ENCODE data around the gene SLC2A6. TPM values are rescaled to one million over a fixed set of nuclear protein-coding genes. Genes with fewer than 3 reads are reported as not detected.

The SLC2A6 gene
- polyA plus RNA-seq, 1 of the 3 experiments (the other 2 are of a cell fraction): 5.2 TPM

DNA sequence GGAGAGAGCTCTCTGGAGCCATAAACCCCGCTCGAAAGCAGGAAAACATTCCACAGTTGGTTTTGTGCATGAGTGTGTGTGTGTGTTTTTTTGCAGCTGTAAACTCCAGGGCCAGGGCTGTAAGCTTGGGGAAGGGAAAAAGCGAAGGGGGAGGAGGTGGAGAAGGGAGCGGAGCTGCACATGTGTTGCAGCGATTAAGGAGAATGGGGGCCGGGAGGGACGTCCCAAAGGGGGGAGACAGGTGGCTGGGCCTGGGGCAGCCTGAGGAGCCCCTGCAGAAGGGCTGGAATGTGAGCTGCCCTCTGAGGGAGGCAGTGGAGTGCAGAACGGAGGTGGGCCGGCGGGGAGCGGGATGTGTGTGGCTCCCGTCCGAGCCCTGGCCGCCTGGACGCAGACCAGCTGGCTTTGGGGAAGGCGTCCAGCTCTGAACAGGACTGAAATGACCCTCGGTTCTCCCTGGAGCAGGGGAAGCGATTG lies 48.6 kb upstream of the SLC2A6 start:
- DNase-seq: peak; percentile 71
- peaks cover 9 to 81% of the 10 kb centered on the region in 2 experiments; a peak in 3 of 4 replicates for H3K4me1 ChIP-seq (ENCODE audit: control insufficient read depth in 1 of 2, insufficient read depth in 2 of 2, low read depth in 1 of 2, low read length in 1 of 2)
- no peak overlapping the region for H3K4me3 ChIP-seq (ENCODE audit: low read depth in 2 of 2, low read length in 1 of 2)
- H3K27ac ChIP-seq (ENCODE audit: low read depth in 2 of 2, low read length in 1 of 2): peak overlapping the region in 1 of 2 experiments; percentile 100; a peak in 2 of 4 replicates
- CTCF ChIA-PET: interaction anchor here (0.7 to 1.7 kb wide), 5 partner anchors 41 to 189 kb away, joined by 3 to 5 read pairs (median 3); no protein-coding TSS in a partner anchor
- H3K9ac ChIP-seq: no peak overlapping the region
- no peak overlapping the region for H3K4me2 ChIP-seq
- H3F3A ChIP-seq (replicated peaks; ENCODE audit: insufficient read depth): no peaks in the 10 kb centered on the region
- no peaks in the 10 kb centered on the region for H3K27me3 ChIP-seq (ENCODE audit: insufficient read depth)
- no peak for TF ChIP-seq TAF1 (IDR thresholded peaks at IDR 0.05; ENCODE audit: borderline replicate concordance, low read depth, low read length)
- TF ChIP-seq, protein P1, sequence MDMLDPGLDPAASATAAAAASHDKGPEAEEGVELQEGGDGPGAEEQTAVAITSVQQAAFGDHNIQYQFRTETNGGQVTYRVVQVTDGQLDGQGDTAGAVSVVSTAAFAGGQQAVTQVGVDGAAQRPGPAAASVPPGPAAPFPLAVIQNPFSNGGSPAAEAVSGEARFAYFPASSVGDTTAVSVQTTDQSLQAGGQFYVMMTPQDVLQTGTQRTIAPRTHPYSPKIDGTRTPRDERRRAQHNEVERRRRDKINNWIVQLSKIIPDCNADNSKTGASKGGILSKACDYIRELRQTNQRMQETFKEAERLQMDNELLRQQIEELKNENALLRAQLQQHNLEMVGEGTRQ (IDR thresholded peaks at IDR 0.05; ENCODE audit: borderline replicate concordance, low read depth, low read length): no peak
- TF ChIP-seq, protein P2, sequence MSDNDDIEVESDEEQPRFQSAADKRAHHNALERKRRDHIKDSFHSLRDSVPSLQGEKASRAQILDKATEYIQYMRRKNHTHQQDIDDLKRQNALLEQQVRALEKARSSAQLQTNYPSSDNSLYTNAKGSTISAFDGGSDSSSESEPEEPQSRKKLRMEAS (IDR thresholded peaks at IDR 0.05; ENCODE audit: low read depth): no peak
- no peaks in the 10 kb centered on the region for H4K20me1 ChIP-seq (ENCODE audit: insufficient read depth)
- no peaks in the 10 kb centered on the region for H3K9me3 ChIP-seq
- H3K36me3 ChIP-seq (replicated peaks in 1 of 2; ENCODE audit: control insufficient read depth in 1 of 2, insufficient read depth in 2 of 2, low read length in 1 of 2): no peaks in the 10 kb centered on the region
- POLR2A ChIA-PET: interaction anchor here (0.8 to 10.7 kb wide), 8 partner anchors 13 to 189 kb away, joined by 3 to 150 read pairs (median 4); partner anchors contain the start of gene DBH
- H3K9me2 ChIP-seq: no peaks in the 10 kb centered on the region
- H2AFZ ChIP-seq (ENCODE audit: low read depth): no peak overlapping the region
- no peaks in the 10 kb centered on the region for H3K79me2 ChIP-seq (ENCODE audit: insufficient read depth)
- 67% methylated on average over 15 of the region's 18 CpGs for WGBS (ENCODE audit: low lambda C conversion rate)

DNA sequence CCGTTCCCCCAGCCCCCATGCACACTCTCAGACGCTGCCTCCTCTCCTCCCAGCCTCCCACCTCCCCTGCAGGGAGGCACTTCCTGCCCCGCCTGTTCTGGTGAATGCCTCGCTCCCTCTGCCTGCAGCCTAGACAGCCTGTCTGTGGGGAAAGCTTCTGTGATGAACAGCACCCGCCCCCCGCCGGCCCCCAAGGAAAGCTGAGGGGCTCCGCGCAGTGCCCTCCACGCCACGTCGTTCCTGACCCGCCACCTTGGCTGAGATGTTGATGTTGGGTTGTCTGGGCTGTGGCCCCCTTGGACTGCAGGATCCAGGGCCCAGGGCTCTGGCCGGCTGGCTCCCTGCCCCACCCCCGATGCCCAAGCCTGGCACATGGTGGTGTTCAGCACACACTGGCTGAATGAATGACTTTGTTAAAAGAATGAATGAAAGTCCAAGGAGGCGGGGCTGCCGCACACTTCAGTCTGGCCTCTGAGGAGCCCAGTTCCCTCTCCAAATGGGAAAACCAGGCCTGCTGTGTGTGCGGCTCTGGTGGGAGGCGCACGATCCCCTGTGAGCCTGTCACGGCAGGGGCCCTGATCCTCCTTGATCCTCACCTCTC lies 47.9 kb upstream of the SLC2A6 start:
- Histone ChIP-seq H3K27ac (ENCODE audit: low read depth in 2 of 2, low read length in 1 of 2) (peak overlapping the region in 1 of 2 experiments; percentile 100; a peak in 2 of 4 replicates), H2AFZ (ENCODE audit: low read depth) (no peak overlapping the region), H3K36me3 (replicated peaks in 1 of 2; ENCODE audit: control insufficient read depth in 1 of 2, insufficient read depth in 2 of 2, low read length in 1 of 2) (no peaks in the 10 kb centered on the region), H3F3A (replicated peaks; ENCODE audit: insufficient read depth) (no peaks in the 10 kb centered on the region), H3K79me2 (ENCODE audit: insufficient read depth) (no peaks in the 10 kb centered on the region), H4K20me1 (ENCODE audit: insufficient read depth) (no peaks in the 10 kb centered on the region), H3K4me2 (no peak overlapping the region), H3K4me1 (ENCODE audit: control insufficient read depth in 1 of 2, insufficient read depth in 2 of 2, low read depth in 1 of 2, low read length in 1 of 2) (peaks cover 9 to 81% of the 10 kb centered on the region in 2 experiments; a peak in 3 of 4 replicates), H3K9me2 (no peaks in the 10 kb centered on the region), H3K4me3 (ENCODE audit: low read depth in 2 of 2, low read length in 1 of 2) (no peak overlapping the region), H3K9me3 (no peaks in the 10 kb centered on the region), H3K27me3 (ENCODE audit: insufficient read depth) (no peaks in the 10 kb centered on the region), H3K9ac (no peak overlapping the region)
- no peak for DNase-seq
- WGBS (ENCODE audit: low lambda C conversion rate): 76% methylated on average over 18 of the region's 21 CpGs
- TF ChIP-seq RXRA (IDR thresholded peaks at IDR 0.05; ENCODE audit: borderline replicate concordance, low read depth): no peak
- TF ChIP-seq CHD2 (IDR thresholded peaks at IDR 0.05; ENCODE audit: low read length, partially characterized antibody): no peak
- no peak for TF ChIP-seq FOXM1 (IDR thresholded peaks at IDR 0.05; ENCODE audit: low read depth)
- TF ChIP-seq MEF2A (IDR thresholded peaks at IDR 0.05; ENCODE audit: borderline replicate concordance, low read depth): no peak
- TF ChIP-seq, protein P3, sequence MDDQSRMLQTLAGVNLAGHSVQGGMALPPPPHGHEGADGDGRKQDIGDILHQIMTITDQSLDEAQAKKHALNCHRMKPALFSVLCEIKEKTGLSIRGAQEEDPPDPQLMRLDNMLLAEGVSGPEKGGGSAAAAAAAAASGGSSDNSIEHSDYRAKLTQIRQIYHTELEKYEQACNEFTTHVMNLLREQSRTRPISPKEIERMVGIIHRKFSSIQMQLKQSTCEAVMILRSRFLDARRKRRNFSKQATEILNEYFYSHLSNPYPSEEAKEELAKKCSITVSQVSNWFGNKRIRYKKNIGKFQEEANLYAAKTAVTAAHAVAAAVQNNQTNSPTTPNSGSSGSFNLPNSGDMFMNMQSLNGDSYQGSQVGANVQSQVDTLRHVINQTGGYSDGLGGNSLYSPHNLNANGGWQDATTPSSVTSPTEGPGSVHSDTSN (IDR thresholded peaks at IDR 0.05): no peak
- TF ChIP-seq, protein P1 (IDR thresholded peaks at IDR 0.05; ENCODE audit: borderline replicate concordance, low read depth, low read length): no peak
- TF ChIP-seq FOXJ3 (CRISPR knock-in tag; IDR thresholded peaks at IDR 0.05): no peak
- no peak for TF ChIP-seq GABPA (IDR thresholded peaks at IDR 0.05; ENCODE audit: low read depth)
- TF ChIP-seq, protein P4, sequence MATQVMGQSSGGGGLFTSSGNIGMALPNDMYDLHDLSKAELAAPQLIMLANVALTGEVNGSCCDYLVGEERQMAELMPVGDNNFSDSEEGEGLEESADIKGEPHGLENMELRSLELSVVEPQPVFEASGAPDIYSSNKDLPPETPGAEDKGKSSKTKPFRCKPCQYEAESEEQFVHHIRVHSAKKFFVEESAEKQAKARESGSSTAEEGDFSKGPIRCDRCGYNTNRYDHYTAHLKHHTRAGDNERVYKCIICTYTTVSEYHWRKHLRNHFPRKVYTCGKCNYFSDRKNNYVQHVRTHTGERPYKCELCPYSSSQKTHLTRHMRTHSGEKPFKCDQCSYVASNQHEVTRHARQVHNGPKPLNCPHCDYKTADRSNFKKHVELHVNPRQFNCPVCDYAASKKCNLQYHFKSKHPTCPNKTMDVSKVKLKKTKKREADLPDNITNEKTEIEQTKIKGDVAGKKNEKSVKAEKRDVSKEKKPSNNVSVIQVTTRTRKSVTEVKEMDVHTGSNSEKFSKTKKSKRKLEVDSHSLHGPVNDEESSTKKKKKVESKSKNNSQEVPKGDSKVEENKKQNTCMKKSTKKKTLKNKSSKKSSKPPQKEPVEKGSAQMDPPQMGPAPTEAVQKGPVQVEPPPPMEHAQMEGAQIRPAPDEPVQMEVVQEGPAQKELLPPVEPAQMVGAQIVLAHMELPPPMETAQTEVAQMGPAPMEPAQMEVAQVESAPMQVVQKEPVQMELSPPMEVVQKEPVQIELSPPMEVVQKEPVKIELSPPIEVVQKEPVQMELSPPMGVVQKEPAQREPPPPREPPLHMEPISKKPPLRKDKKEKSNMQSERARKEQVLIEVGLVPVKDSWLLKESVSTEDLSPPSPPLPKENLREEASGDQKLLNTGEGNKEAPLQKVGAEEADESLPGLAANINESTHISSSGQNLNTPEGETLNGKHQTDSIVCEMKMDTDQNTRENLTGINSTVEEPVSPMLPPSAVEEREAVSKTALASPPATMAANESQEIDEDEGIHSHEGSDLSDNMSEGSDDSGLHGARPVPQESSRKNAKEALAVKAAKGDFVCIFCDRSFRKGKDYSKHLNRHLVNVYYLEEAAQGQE (IDR thresholded peaks at IDR 0.05; ENCODE audit: low read depth, low read length): no peak
- no peak for TF ChIP-seq YY1 (IDR thresholded peaks at IDR 0.05; ENCODE audit: low read depth)
- ChIA-PET POLR2A (interaction anchor here (0.8 to 10.7 kb wide), 5 partner anchors 12 to 138 kb away, joined by 3 to 150 read pairs (median 4); partner anchors contain the start of gene DBH), CTCF (interaction anchor here (1.4 to 1.7 kb wide), 2 partner anchors 40 to 189 kb away, joined by 5 read pairs; no protein-coding TSS in a partner anchor)

All from SK-N-SH (cell line).